Cardiac fibroblast (primary cell): ENCODE results near the gene RAPGEF4.

Experiments
- DNase-seq, 2 donors: peaks; one replicate each; pipeline versions ENCODE4 v3.0.0 to v3.0.0-alpha.2; 2010; ENCODE audit warnings: low read depth in 2 of 2
- H3K4me3 ChIP-seq, 2 donors: replicated peaks in 1 of 2; 1 replicate in 1 of 2; 2 replicates in 1 of 2; pipeline ENCODE4 v1.5.1; 2011; ENCODE audit warnings: low read depth in 2 of 2, low read length in 2 of 2, mild to moderate bottlenecking in 2 of 2, moderate library complexity in 1 of 2
- TF ChIP-seq, protein P1 (sequence below): IDR thresholded peaks from one replicate; pipeline ENCODE4 v1.5.1; 2011; ENCODE audit warnings: low read depth, mild to moderate bottlenecking, low read length, inconsistent platforms

RAPGEF4 gene

DNA sequence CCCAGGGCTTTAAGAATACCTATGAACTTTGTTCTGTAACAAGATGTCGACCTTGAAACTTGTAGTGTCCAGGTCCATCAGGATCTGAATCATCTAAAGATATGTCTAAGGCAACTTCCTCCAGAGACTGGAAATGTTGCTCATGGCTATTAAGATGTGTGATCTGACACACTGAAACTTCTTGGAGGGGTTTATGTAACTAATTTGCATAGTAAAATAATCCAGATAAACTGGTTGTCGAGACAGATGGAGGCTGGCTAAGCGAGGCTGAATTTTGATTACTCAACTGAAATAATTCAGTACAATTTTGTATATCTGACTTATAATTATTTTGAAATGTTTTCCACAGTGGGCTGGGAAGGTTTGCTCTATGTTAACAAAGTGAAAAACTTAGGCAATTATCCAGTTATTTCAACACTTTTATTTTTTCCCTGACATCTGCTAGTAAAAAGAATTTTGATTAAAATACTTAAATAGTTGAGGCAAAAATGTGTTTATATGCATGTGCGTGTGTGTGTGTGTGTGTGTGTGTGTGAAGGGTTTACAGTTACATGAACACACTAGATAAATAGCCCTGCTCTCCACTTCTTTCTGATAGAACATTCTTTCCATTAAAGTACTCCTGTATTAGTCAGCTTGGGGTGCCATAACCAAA lies 328.6 kb downstream of the RAPGEF4 start:
- TF ChIP-seq, protein P1, sequence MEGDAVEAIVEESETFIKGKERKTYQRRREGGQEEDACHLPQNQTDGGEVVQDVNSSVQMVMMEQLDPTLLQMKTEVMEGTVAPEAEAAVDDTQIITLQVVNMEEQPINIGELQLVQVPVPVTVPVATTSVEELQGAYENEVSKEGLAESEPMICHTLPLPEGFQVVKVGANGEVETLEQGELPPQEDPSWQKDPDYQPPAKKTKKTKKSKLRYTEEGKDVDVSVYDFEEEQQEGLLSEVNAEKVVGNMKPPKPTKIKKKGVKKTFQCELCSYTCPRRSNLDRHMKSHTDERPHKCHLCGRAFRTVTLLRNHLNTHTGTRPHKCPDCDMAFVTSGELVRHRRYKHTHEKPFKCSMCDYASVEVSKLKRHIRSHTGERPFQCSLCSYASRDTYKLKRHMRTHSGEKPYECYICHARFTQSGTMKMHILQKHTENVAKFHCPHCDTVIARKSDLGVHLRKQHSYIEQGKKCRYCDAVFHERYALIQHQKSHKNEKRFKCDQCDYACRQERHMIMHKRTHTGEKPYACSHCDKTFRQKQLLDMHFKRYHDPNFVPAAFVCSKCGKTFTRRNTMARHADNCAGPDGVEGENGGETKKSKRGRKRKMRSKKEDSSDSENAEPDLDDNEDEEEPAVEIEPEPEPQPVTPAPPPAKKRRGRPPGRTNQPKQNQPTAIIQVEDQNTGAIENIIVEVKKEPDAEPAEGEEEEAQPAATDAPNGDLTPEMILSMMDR, result no peak

DNA sequence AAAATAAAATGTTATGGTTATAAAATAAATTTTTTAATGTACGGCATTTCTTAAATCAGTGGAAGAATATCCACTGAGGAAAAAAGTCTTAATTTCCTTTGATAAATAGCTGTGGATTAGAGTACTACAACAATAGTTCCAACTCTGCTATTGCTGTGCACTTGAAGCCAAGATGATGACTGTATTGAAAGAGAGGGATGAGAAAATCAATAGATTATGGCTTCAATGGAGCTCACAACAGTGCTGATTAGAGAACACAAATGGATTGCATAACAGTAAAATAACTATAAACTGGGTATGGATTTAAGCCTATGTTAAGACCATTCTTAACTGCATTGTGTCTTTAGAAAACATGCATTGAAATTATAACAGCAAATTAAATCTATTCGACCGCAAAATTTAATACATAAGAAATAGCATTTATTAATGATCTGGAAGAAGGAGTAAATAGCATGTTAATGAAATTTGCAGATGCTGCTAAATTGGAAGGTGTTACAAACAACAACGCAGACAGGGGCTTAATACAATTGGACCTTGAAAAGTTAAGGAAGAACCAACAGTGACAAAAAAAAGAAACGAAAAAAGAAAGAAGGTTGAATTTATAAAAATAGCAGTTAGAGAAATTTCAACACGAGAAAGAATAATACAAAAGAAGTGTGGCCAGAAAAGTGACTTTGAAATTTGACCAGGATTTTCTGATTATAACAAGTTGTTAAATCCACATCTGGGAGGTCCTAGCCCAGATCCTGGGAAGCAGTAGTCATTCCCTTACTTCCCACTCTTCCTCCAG lies 331.4 kb downstream of the RAPGEF4 start:
- TF ChIP-seq, protein P1, result no peak
- no peak for DNase-seq
- H3K4me3 ChIP-seq, result no peak overlapping the region

More for the DNA sequence above, 328.6 kb downstream of the RAPGEF4 start:
- DNase-seq, result peak in 1 of 2 donors; percentile 68
- no peak overlapping the region for H3K4me3 ChIP-seq

DNA sequence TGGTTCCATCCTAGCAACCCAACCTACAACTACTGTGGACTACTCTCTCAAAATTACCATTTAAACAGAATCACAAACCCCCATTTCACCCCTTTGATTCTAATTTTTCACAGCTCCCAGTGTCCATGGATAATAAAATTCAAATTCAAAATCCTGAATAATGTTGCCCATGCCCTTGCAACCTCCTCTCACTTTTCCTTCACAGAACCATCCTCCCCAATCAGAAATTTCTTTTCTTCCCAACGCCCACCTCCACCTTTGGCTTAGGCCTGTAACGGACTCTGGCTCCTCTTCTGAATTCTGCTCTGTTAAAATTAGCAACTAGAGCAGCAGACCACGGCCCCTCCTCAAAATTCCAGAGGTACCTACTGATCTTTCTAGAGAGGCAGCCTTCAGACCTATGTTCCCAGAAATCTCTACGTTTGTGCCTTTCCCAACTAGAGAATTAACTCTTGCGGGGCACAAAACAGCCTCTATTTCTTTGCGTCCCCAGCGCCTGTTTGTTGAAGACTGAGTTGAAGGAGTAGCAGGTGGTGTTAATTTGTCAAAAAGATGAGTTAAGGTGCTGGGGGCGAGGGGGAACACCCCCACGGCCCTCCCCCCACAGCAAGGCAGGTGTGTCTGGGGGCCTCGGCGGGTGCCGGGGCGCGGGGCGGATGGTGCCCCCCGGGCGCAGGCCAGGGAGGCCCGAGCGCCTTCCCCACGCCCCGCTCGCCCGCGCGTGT lies 339.6 kb downstream of the RAPGEF4 start:
- no peak for DNase-seq
- TF ChIP-seq, protein P1, result no peak
- H3K4me3 ChIP-seq, result peak overlapping the region; percentile 62 to 64

DNA sequence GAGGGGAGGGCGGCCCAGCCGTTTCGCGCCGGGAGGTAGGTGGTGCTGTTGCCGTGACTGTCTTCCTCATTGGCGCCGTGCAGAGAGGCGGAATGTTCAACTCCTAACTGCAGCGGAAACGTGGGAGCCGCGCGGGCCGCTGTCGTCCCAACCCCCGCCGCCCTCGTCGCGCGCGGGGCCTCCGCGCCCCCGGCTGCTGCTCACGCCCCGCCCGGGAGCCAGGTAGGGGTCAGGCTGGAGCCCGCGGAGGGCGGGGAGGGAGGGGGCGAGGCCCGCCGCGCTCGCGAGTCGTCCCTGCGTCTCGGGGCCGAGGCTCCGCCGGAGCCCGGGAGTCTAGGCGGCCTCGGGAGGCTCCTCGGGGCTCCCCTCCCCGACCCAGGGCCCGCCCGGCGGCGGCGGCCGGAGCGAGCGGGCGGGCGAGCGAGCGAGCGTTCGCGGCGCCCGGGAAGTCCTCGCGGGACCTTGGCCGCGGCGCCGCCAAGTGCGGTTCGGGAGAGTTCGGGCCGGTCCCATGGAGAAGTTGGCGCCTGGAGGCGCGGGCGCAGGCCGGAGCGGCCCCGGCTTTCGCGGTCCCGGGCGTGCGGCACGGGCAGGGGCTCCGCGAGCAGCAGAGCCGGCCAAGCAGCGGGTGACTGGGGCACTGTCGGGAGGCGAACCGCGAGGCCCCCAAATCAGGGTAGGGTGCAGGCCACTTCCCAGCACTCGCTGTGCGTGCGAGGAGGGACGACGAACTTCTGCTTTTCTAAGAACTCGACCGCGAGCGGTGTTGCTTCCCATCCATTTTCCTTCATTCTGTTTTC lies 340.3 kb downstream of the RAPGEF4 start, which contains the start of gene MAP3K20:
MAP3K20 (plus strand) TSS at position 66 of the 800 bp plus-strand sequence. CDS start 15,186 bp downstream, outside the sequence.
- H3K4me3 ChIP-seq, result peak within 1 kb of the TSS; percentile 62 to 64
- TF ChIP-seq, protein P1, result peak; percentile 43
- DNase-seq, result peak; percentile 66 to 80

DNA sequence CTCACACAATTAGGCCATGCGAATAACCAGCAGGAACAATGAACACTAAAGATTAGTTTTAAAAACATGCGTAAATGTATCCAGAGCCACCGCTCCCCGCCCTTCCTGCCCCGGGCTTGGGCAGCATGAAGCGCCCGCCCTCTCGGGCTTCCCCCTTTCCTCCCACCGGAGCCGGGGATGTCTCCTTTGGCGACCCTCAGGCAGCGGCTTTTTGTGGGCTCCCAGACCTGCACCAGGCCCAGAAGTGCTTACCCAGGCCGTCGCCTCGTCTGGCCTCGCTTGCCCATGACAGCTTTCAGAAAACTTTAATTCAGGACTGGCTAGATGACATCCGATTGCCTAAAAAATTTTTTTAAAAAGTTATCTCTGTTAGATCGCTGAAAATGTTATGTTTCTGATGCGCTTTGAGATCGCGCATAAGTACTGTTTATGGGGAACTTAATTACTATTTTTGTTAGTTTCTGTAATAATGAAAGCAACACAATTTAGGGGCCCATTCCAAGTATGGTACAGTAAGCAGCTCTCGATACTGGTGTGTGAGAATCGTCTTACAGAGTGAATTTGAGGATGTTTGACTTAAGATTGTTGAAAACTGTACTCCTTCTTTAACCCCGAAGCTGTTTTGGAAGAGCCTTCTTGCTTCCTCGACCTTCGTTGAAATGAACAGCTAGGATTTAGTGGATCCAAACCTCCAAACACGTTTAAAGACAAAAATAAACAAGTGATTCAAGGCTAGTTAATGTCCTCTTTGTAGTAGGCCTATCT lies 341.1 kb downstream of the RAPGEF4 start:
- peak overlapping the region; percentile 62 to 64 for H3K4me3 ChIP-seq
- TF ChIP-seq, protein P1, result no peak
- DNase-seq, result peak; percentile 55 to 71
